Fibroblast of the conjunctiva (primary cell): ENCODE measurements around the gene SETBP1.
"Not testable (repeated sequence)": the region's sequence is repeated elsewhere in the genome, so short reads cannot be mapped to it uniquely, and the experiment has no call there.

Experiments
- DNase-seq: peaks from one replicate; pipeline ENCODE4 v3.0.0-alpha.2; 2010; ENCODE audit warnings: low read depth

The SETBP1 gene

DNA sequence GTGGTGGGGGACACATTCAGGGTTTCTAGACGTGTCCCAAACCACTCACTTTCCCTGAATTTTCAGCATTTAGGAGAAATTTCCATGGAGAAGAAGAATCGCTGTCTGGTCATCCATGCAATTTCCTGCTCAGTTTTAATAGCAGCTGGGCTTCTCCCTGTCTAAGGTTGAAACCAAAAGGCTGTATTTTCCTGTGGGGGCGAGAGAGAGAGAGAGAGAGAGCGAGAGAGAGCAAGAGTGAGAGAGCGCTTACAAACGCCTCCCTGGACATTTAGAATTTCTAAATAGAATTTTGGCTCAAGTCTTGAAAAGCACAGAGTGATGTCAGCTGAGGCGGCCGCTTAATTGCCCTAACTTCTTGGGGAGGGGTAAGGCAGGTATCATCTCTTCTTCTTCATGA, 110.8 kb downstream of the SETBP1 start:
- DNase-seq: no peak

- DNase-seq: no peak
Measured at GRCh38 chr18:44792456-44793061, 111.9 kb downstream of the SETBP1 start.

- DNase-seq: no peak
Measured at GRCh38 chr18:44793194-44793593, 112.5 kb downstream of the SETBP1 start.

DNA sequence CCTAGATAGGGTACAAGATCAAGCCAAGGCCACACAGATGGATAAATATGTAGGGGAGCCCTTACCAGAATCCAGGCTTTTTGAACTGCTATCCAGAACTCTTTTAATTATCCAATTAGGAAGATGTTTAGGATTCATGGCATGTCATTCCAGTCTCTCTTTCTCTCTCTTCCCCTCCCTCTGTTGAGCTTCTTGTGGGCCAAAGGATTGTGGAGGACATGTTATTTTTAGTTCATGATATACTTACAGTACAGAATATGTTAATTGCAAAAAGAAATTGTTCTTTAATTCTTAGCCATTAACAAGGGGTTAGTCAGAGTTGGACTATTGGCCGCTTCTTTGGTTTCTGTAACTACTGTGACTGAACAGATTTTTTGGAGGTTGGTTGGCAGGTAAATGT, 113.0 kb downstream of the SETBP1 start:
- DNase-seq: no peak

DNA sequence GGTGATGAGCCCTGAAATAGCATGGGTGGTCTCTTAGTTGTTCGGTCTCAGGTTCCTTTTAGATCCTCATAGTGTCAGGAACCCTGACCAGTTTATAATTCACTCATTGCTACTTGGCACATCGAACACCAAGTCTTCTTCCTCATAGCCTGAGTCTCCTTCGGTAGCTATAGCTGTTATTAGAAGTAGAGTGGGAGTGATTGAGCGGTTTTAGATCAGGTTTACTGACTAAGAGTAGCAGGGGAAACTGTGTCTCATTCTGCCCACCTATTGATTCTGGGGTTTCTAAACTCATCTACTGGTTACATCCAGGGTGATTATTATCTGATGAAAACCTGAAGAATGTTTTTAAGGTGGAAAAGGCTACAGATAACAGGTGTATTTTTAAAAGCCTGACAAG, 114.6 kb downstream of the SETBP1 start:
- no peak for DNase-seq

DNA sequence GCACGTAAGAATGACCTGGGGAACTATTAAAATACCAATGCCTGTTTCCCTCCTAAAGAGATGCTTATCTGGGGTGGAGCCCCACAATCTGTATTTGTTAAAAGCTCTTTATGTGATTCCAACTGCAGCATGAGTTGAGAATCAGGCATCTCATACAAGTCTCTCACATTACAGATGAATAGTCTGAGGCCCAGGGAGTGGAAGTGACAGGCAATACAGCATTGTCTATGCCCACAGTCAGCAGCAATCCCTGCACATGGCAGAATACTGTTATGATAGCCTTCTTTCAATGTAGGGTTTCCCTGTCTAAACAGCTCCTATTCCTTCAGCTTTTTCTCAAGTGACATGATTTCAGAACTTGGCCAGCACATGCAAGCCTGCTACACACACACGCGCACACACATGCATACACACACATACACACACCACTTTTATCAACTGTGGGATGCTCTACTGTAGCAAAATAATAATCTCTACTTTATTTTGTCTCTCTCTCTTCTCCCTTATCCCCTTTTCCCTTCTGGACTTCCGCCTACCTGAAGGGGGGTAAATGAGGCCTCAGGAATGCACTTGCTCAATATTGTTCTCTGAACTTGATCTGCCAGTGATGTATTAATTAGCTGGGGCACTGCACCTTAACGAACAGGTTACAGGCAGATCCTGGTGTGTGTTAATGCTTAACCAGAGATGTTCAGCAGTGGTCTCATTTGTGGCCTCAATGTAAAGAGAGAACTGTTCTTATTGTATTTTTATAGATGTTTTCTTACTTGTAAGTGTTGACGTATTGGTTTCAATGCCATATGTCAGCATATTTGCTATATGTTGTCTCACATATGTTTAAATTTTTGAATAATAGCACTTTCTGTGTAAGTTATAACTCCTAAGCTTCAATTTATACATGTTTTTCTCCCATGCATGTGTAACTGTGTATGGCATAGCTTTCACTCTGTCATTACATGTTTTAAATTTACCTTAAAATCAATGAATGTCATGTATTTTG, 116.0 kb downstream of the SETBP1 start:
- no peak for DNase-seq

DNA sequence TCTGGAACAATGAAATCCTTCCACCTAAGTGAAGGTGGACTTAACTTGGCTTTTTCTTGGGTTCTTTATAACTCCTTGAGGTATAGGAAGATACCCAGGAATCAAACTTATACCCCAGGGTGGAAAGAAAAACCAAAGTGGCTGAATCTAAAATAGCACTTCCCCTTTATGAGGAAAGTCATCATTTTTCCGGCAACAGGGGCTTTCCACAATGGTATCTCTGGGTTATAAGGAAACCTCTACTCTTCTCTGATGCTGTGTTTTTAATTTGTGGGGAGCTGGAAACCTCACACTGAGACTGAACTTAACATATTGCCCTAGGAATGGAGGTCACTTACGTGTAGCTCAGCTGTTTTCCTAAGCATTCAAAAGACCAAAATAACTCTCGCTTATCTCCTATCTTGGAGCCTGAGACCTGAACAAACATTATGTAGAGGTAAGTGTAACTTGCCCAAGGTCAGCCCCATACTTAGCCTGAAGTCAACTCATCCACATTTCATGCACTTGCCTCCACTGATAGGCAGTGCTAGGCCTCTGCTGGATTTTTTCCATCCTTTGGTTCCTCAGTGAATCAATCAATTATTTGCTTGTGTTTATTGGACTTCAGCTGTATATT, 117.9 kb downstream of the SETBP1 start:
- DNase-seq: no peak

GRCh38 chr18:44799382-44799906, 118.8 kb downstream of the SETBP1 start:
- DNase-seq: no peak

GRCh38 chr18:44799907-44800421, 119.3 kb downstream of the SETBP1 start:
- DNase-seq: no peak

- not testable (repeated sequence) for DNase-seq
Measured at GRCh38 chr18:44800766-44801165, 120.1 kb downstream of the SETBP1 start.

DNA sequence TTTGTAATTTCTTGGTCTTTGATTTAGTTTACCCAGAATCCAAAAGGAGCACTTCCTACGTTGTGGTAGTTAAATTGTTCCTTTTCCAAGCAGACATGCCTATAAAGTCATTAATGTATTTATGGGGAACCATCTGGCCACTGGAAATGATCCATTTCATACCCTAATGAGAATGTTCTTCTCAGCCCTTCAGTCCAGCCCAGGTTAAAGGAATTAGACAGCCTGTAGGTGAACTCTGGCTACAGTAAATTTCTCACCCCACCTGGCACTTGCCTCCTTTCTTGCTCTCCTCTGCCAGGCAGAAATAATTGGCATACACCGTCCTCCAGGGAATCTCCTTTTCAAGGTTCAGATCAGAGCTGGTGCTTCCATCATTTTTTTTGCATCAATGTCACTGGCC, 121.1 kb downstream of the SETBP1 start:
- DNase-seq: no peak

DNA sequence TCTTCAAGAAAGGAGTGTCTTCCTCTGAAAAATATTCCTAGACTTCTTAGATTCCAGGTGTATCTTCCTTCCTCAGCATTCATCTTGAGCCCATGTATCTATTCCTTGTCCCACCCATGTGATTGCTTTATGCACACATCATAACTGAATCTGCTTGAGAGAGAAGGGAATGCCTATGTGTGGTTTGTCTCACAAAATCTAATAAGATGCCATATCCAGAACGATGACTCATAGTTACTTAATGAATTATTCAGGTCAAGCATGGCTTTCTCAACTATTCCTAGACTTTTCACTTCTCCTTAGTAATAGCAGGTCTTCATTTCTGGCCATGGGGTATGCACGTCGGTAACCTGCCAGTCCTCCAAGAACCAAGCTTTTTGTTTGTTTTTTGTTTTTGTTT, 121.8 kb downstream of the SETBP1 start:
- DNase-seq: no peak

- peak; percentile 28 for DNase-seq
Measured at GRCh38 chr18:44803019-44803650, 122.4 kb downstream of the SETBP1 start.

- DNase-seq: no peak
Measured at GRCh38 chr18:44804033-44804432, 123.3 kb downstream of the SETBP1 start.

- DNase-seq: no peak
Measured at GRCh38 chr18:44805176-44805575, 124.5 kb downstream of the SETBP1 start.

DNA sequence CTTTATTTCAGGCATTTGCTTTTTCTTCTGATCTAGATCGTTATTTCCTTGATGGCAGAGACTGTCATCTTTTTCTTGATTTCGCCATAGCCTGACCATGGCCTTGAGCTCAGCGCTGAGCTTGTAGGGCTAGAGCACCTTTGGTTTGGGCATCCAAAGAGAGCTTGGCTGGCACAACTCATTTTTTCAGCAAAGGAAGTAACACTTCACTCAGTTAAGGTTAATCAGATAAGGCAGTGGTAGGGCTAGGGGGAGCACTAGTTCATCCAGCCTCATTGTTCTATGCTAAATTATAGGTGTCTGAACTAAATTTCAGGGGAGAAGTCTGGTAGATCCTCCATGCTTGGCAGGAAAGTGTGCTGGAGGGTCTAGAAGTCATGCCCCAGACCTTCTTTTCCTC, 125.0 kb downstream of the SETBP1 start:
- no peak for DNase-seq

DNA sequence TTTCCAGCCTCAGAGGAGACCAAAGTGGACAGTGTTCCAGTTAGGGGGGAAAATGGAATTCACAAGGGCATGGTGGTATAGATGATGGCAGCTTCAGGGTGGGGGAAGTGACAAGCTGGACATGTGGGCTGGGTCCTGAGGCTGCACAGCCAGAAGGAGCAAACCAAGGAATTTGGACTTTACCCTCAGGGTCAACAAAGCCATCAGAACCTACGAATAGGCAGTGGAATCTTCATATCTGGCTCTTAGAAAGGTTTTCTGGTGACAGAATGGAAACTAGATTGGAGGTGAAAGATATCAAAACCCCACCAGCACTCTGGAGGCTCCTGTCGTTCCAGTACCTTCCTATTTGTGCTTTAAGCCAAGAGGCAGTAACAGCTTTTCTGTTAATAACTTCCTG, 127.1 kb downstream of the SETBP1 start:
- no peak for DNase-seq

DNA sequence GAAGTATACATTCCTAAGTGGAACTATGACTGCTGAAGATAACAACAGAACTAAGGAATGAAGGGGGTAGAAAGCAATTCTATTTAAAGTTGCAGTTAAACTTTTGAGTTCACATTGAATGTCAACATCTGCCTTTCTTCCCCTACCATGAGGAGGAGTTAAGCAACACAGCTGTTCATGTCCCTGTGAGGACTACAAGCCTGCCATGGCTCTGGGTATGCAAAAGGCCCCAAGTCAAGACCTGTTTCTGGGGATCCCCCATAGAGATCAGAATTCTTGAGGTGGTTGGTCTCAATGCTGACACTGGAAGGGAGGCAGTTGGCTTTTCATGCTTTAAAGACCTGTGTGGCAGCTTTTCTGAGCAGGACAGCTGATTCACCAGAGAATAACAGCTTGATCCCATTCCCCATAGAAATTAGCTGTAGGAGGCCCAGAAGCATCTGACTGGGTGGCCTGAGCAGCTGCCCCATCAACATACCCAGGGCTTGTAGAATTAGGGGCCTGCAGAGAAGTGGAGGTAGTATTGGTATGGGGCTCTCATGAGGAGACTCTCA, 131.0 kb downstream of the SETBP1 start:
- no peak for DNase-seq

GRCh38 chr18:44812426-44812825, 131.7 kb downstream of the SETBP1 start:
- no peak for DNase-seq

DNA sequence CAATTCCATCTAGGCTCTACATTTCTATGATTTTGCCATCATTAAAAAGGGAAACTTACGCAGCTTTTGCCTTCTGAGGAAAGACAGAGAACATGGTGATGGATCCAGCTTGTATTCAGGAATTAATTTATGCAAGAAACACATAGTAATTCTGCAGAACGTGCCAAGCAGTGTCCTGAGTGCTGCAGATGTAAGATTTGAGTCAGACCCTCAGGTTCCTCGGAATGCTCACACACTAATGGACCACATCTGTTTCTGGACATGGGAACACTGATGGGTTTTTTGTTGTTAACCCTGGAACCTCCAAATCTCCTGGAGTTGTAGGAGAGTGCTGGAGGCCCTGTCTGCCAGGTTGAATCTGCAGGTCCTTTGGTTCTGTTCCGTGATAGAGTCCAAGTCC, 132.9 kb downstream of the SETBP1 start:
- DNase-seq: no peak

GRCh38 chr18:44815108-44815507, 134.4 kb downstream of the SETBP1 start:
- DNase-seq: no peak

GRCh38 chr18:44816050-44816449, 135.4 kb downstream of the SETBP1 start:
- DNase-seq: no peak
